ENCODE data around the gene BICD2. TPM values are rescaled to one million over a fixed set of nuclear protein-coding genes. Genes with fewer than 3 reads are reported as not detected.

The BICD2 gene
- total RNA-seq, 1 donor from 2014 or later: 37.3 TPM

- intact Hi-C loops (cut with micrococcal nuclease): no loop called here
- no peaks in the 10 kb centered on the region for H3K36me3 ChIP-seq
Measured at GRCh38 chr9:92759446-92759845, 5.2 kb downstream of the BICD2 start.

GRCh38 chr9:92756792-92757191, 7.8 kb downstream of the BICD2 start:
- Histone ChIP-seq H3K27me3 (ENCODE audit: low read depth) (no peaks in the 10 kb centered on the region), H3K9me3 (replicated peaks) (no peaks in the 10 kb centered on the region), H3K36me3 (no peaks in the 10 kb centered on the region), H3K4me3 (no peak overlapping the region), H3K4me1 (peaks cover 62% of the 10 kb centered on the region), H3K27ac (replicated peaks) (no peak overlapping the region)
- no peak for DNase-seq
- intact Hi-C loops (cut with micrococcal nuclease): no loop called here
- TF ChIP-seq CTCF (IDR thresholded peaks at IDR 0.05; ENCODE audit: borderline replicate concordance): no peak

More at GRCh38 chr9:92759446-92759845, 5.2 kb downstream of the BICD2 start:
- no peak for DNase-seq
- Histone ChIP-seq H3K27me3 (ENCODE audit: low read depth) (no peaks in the 10 kb centered on the region), H3K9me3 (replicated peaks) (no peaks in the 10 kb centered on the region), H3K4me1 (peaks cover 71% of the 10 kb centered on the region), H3K27ac (replicated peaks) (no peak overlapping the region), H3K4me3 (no peak overlapping the region)
- TF ChIP-seq CTCF (IDR thresholded peaks at IDR 0.05; ENCODE audit: borderline replicate concordance): no peak

GRCh38 chr9:92754091-92754745, 10.4 kb downstream of the BICD2 start:
- no peak for TF ChIP-seq CTCF (IDR thresholded peaks at IDR 0.05; ENCODE audit: borderline replicate concordance)
- no peaks in the 10 kb centered on the region for H3K36me3 ChIP-seq
- intact Hi-C loops (cut with micrococcal nuclease): no loop called here
- no peak overlapping the region for H3K4me3 ChIP-seq
- no peaks in the 10 kb centered on the region for H3K27me3 ChIP-seq (ENCODE audit: low read depth)
- H3K4me1 ChIP-seq: peaks cover 60% of the 10 kb centered on the region
- H3K9me3 ChIP-seq (replicated peaks): no peaks in the 10 kb centered on the region
- H3K27ac ChIP-seq (replicated peaks): no peak overlapping the region
- DNase-seq: no peak

- H3K4me1 ChIP-seq: peaks cover 70% of the 10 kb centered on the region
Measured at GRCh38 chr9:92752812-92753404, 11.7 kb downstream of the BICD2 start.

GRCh38 chr9:92749934-92750315, 14.7 kb downstream of the BICD2 start:
- TF ChIP-seq CTCF (IDR thresholded peaks at IDR 0.05; ENCODE audit: borderline replicate concordance): no peak
- H3K36me3 ChIP-seq: no peaks in the 10 kb centered on the region
- H3K9me3 ChIP-seq (replicated peaks): no peaks in the 10 kb centered on the region
- no peaks in the 10 kb centered on the region for H3K27me3 ChIP-seq (ENCODE audit: low read depth)
- intact Hi-C loops (cut with micrococcal nuclease): no loop called here
- DNase-seq: no peak
- no peak overlapping the region for H3K4me3 ChIP-seq
- H3K4me1 ChIP-seq: peaks cover 84% of the 10 kb centered on the region
- peak overlapping the region; percentile 67 for H3K27ac ChIP-seq (replicated peaks)

More at GRCh38 chr9:92752812-92753404, 11.7 kb downstream of the BICD2 start:
- no peaks in the 10 kb centered on the region for H3K27me3 ChIP-seq (ENCODE audit: low read depth)
- intact Hi-C loops (cut with micrococcal nuclease): no loop called here
- TF ChIP-seq CTCF (IDR thresholded peaks at IDR 0.05; ENCODE audit: borderline replicate concordance): no peak
- no peaks in the 10 kb centered on the region for H3K9me3 ChIP-seq (replicated peaks)
- H3K27ac ChIP-seq (replicated peaks): peak overlapping the region; percentile 36
- H3K36me3 ChIP-seq: no peaks in the 10 kb centered on the region
- no peak for DNase-seq
- H3K4me3 ChIP-seq: no peak overlapping the region

Data from left ventricle myocardium inferior (tissue), 1 donor.